KMS-11 (cell line): ENCODE data around the gene CYTH2.
A peak's percentile ranks its signal among the peaks of the same experiment; 100 is the strongest.

ENCODE experiments used
- H2AFZ ChIP-seq: fragments of 200-600 bp; sonication (generic); 2 replicates; pipeline ENCODE4 v1.6.1; 2016; ENCODE audit warnings: antibody characterized with exemption, mixed run types, low read depth
- H3K27ac ChIP-seq: fragments of 200-600 bp; sonication (generic); 2 replicates; pipeline ENCODE4 v1.6.1; 2016; ENCODE audit warnings: mild to moderate bottlenecking, mixed run types
- H3K27me3 ChIP-seq: fragments of 200-600 bp; sonication (generic); 2 replicates; pipeline ENCODE4 v1.6.1; 2017; ENCODE audit warnings: mild to moderate bottlenecking, low read depth, mixed run types, moderate library complexity; ENCODE audit not compliant: insufficient read depth
- H3K36me3 ChIP-seq: fragments of 200-600 bp; sonication (generic); 2 replicates; pipeline ENCODE4 v1.6.1; 2017; ENCODE audit warnings: mild to moderate bottlenecking, mixed run types; ENCODE audit not compliant: insufficient read depth
- H3K4me1 ChIP-seq: fragments of 200-600 bp; sonication (generic); 2 replicates; pipeline ENCODE4 v1.6.1; 2016; ENCODE audit warnings: mild to moderate bottlenecking, low read depth, mixed run types; ENCODE audit not compliant: poor library complexity, severe bottlenecking
- H3K4me2 ChIP-seq: fragments of 200-600 bp; sonication (generic); 2 replicates; pipeline ENCODE4 v1.7.0; 2016; ENCODE audit warnings: mild to moderate bottlenecking, mixed run types
- H3K4me3 ChIP-seq: fragments of 200-600 bp; sonication (generic); IDR thresholded peaks from 2 replicates; pipeline ENCODE4 v1.6.1; 2017; ENCODE audit warnings: low read depth, low read length, mixed read lengths; ENCODE audit not compliant: insufficient read depth
- H3K79me2 ChIP-seq: fragments of 200-600 bp; sonication (generic); 2 replicates; pipeline ENCODE4 v1.6.1; 2016; ENCODE audit warnings: low read depth, mixed run types; ENCODE audit not compliant: insufficient read depth
- H3K9ac ChIP-seq: fragments of 200-600 bp; sonication (generic); 2 replicates; pipeline ENCODE4 v1.6.1; 2016; ENCODE audit warnings: mild to moderate bottlenecking, mixed run types
- H4K20me1 ChIP-seq: fragments of 200-600 bp; sonication (generic); 2 replicates; pipeline ENCODE4 v1.6.1; 2016; ENCODE audit warnings: mild to moderate bottlenecking, mixed run types; ENCODE audit not compliant: insufficient read depth
- TF ChIP-seq, protein P1 (sequence below): fragments of 200-600 bp; sonication (generic); conservative IDR thresholded peaks from 2 replicates; pipeline ENCODE4 v1.6.1; 2017; ENCODE audit warnings: low read depth, mild to moderate bottlenecking, antibody characterized with exemption, low read length, moderate library complexity, mixed read lengths

The CYTH2 gene

DNA sequence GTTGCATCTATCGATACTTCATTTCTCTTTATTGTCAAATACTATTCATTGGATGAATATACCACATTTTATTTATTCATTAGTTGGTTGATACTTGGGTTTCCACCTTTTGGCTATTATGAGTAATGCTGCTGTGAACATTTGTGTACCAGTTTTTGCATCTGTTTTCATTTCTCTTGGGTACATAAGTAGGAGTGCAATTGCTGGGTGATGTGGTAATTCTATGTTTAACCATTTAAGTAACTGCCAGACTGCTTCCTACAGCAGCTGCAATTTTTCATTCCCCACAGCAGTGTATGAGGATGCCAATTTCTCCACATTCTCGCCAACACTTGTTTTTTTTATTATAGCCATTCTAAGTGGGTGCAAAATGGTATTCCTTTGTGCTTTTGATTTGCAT, 11.2 kb upstream of the CYTH2 start:
- peaks cover 7% of the 10 kb centered on the region; the same call in 1 of the 2 replicates for H3K36me3 ChIP-seq
- no peaks in the 10 kb centered on the region for H3K4me1 ChIP-seq
- H3K4me2 ChIP-seq: no peak overlapping the region
- H3K27me3 ChIP-seq: no peaks in the 10 kb centered on the region
- no peak overlapping the region for H3K9ac ChIP-seq
- no peak overlapping the region for H3K27ac ChIP-seq
- H3K4me3 ChIP-seq: no peak overlapping the region
- peaks cover 12% of the 10 kb centered on the region; the same call in 1 of the 2 replicates for H4K20me1 ChIP-seq
- H2AFZ ChIP-seq: no peak overlapping the region
- TF ChIP-seq, protein P1, sequence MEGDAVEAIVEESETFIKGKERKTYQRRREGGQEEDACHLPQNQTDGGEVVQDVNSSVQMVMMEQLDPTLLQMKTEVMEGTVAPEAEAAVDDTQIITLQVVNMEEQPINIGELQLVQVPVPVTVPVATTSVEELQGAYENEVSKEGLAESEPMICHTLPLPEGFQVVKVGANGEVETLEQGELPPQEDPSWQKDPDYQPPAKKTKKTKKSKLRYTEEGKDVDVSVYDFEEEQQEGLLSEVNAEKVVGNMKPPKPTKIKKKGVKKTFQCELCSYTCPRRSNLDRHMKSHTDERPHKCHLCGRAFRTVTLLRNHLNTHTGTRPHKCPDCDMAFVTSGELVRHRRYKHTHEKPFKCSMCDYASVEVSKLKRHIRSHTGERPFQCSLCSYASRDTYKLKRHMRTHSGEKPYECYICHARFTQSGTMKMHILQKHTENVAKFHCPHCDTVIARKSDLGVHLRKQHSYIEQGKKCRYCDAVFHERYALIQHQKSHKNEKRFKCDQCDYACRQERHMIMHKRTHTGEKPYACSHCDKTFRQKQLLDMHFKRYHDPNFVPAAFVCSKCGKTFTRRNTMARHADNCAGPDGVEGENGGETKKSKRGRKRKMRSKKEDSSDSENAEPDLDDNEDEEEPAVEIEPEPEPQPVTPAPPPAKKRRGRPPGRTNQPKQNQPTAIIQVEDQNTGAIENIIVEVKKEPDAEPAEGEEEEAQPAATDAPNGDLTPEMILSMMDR: no peak
- H3K79me2 ChIP-seq: no peaks in the 10 kb centered on the region

DNA sequence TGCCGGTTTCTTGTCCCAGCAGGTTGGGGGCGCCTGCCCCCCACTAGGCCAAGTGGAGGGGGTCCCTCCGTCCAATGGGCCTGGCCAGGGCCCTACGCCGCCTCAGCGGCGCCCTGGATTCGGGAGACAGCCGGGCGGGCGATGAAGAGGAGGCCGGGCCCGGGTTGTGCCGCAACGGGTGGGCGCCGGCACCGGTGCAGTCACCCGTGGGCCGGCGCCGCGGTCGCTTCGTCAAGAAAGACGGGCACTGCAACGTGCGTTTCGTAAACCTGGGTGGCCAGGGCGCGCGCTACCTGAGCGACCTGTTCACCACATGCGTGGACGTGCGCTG, 7.6 kb upstream of the CYTH2 start:
- no peak overlapping the region for H3K9ac ChIP-seq
- TF ChIP-seq, protein P1: no peak

GRCh38 chr19:48461982-48462655, 7.0 kb upstream of the CYTH2 start:
- H3K27me3 ChIP-seq: no peaks in the 10 kb centered on the region
- H3K4me3 ChIP-seq: no peak overlapping the region
- TF ChIP-seq, protein P1: no peak
- H3K9ac ChIP-seq: no peak overlapping the region
- H3K27ac ChIP-seq: no peak overlapping the region
- no peak overlapping the region for H3K4me2 ChIP-seq
- H3K4me1 ChIP-seq: peaks cover 15% of the 10 kb centered on the region
- peaks cover 7% of the 10 kb centered on the region; the same call in 1 of the 2 replicates for H4K20me1 ChIP-seq
- H3K79me2 ChIP-seq: no peaks in the 10 kb centered on the region
- H3K36me3 ChIP-seq: no peaks in the 10 kb centered on the region
- H2AFZ ChIP-seq: no peak overlapping the region

More for the DNA sequence above, 7.6 kb upstream of the CYTH2 start:
- no peak overlapping the region for H3K4me2 ChIP-seq
- H3K4me3 ChIP-seq: no peak overlapping the region
- peaks cover 7% of the 10 kb centered on the region; the same call in 1 of the 2 replicates for H4K20me1 ChIP-seq
- H2AFZ ChIP-seq: no peak overlapping the region
- H3K79me2 ChIP-seq: no peaks in the 10 kb centered on the region
- H3K4me1 ChIP-seq: peaks cover 15% of the 10 kb centered on the region
- H3K36me3 ChIP-seq: no peaks in the 10 kb centered on the region
- no peaks in the 10 kb centered on the region for H3K27me3 ChIP-seq
- H3K27ac ChIP-seq: no peak overlapping the region

GRCh38 chr19:48465215-48465614, 4.0 kb upstream of the CYTH2 start:
- TF ChIP-seq, protein P1: no peak
- no peak overlapping the region for H3K9ac ChIP-seq
- no peaks in the 10 kb centered on the region for H4K20me1 ChIP-seq
- peaks cover 25% of the 10 kb centered on the region for H3K4me1 ChIP-seq
- H2AFZ ChIP-seq: no peak overlapping the region
- H3K4me2 ChIP-seq: peak overlapping the region; percentile 10; the same call in 1 of the 2 replicates
- no peaks in the 10 kb centered on the region for H3K36me3 ChIP-seq
- peak overlapping the region; percentile 19; the same call in 1 of the 2 replicates for H3K27ac ChIP-seq
- H3K4me3 ChIP-seq: no peak overlapping the region
- no peaks in the 10 kb centered on the region for H3K27me3 ChIP-seq
- H3K79me2 ChIP-seq: peaks cover 5% of the 10 kb centered on the region; the same call in 1 of the 2 replicates
